ENCODE results near the gene SLAMF1.
A peak's percentile ranks its signal among the peaks of the same experiment; 100 is the strongest.
"Not testable (repeated sequence)": the region's sequence is repeated elsewhere in the genome, so short reads cannot be mapped to it uniquely, and the experiment has no call there.

The SLAMF1 gene

DNA sequence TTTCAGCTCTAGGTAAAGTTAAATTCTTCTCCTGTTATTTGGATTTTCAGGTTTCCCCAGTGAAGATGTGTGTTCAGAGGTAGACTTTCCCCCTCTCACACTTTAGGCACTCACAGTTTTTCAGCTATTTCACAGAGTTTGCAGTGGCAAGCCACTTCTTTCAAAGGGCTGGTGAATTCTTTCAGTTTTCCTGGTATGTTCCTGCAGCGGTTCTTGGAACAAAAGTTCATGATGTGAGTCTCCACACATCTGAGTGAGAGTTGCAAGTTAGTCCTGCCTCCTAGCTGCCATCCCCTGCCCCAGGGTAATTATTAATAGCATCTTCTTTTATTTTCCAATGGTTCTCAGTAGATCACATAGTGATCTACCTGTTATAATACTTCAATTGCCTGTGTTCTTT lies 40.2 kb downstream of the SLAMF1 start:
- Mint-ChIP-seq H3K27ac (peak overlapping the region; percentile 91), H3K27me3 (no peaks in the 10 kb centered on the region), H3K4me1 (peaks cover 56 to 64% of the 10 kb centered on the region in 2 donors), H3K36me3 (peaks cover 52 to 77% of the 10 kb centered on the region in 2 donors), H3K9me3 (peaks cover 11 to 12% of the 10 kb centered on the region in 2 donors), H3K4me3 (peak overlapping the region; percentile 40 to 44)
- DNase-seq (no peak), ATAC-seq (replicated peaks) (no peak)

DNA sequence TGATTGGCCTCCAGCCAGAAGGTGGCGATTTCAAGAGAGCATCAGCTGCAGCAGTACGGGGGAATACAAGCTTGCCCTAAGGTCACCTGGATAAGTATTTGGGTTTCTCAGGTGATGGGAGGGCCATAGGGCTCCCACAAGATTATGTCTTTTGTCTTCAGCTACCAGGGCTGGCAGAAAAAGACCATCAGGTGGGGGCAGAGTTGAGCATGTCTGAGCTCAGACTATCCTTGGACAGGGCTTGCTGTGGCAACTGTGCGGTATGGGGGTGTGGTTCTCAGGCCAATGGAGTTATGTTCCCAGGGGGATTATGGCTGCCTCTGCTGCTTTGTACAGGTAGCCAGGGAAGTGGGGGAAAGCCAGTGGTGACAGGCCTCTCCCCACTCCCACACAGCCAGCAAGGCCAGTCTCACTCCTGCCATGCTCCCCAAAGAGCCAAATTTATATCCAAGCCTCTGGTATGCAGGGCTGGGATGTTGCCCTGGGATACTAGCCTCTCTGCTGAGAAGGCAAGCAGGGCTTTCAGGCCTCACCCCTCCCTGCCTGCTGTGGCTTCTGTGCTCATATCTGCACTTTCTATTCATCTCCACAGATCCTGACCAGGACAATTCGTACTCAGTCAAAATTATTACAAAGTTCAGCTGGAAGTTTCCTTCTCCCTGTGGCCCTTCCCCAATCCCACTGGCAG lies 40.9 kb downstream of the SLAMF1 start:
- Mint-ChIP-seq H3K27ac (peak overlapping the region; percentile 91), H3K4me3 (peak overlapping the region; percentile 44 to 53), H3K36me3 (peaks cover 48 to 76% of the 10 kb centered on the region in 2 donors), H3K27me3 (no peaks in the 10 kb centered on the region), H3K4me1 (peaks cover 52 to 57% of the 10 kb centered on the region in 2 donors), H3K9me3 (peaks cover 16 to 17% of the 10 kb centered on the region in 2 donors)
- DNase-seq (no peak), ATAC-seq (replicated peaks) (no peak)

DNA sequence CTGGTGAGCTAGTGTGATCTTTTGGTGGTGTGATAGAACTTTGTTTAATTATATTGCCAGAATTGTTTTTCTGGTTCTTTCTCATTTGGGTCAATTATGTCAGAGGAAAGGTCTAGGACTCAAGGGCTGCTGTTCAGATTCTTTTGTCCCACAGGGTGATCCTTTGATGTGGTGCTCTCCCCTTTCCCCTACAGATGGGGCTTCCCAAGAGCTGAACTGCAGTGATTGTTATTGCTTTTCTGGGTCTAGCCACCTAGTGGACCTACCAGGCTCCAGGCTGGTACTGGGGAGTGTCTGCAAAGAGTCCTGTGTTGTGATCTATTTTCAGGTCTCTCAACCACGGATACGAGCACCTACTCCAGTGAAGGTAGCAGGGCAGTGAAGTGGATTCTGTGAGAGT lies 41.6 kb downstream of the SLAMF1 start:
- Mint-ChIP-seq H3K4me1 (peaks cover 45 to 49% of the 10 kb centered on the region in 2 donors), H3K4me3 (peak overlapping the region in 1 of 2 donors; percentile 53), H3K27me3 (no peaks in the 10 kb centered on the region), H3K27ac (peak overlapping the region; percentile 91), H3K36me3 (peaks cover 41 to 72% of the 10 kb centered on the region in 2 donors), H3K9me3 (peaks cover 17 to 20% of the 10 kb centered on the region in 2 donors)
- ATAC-seq (replicated peaks), result no peak
- DNase-seq, result no peak

GRCh38 chr1:160597705-160598104 lies 49.1 kb downstream of the SLAMF1 start:
- Mint-ChIP-seq H3K36me3 (peaks cover 9 to 22% of the 10 kb centered on the region in 2 donors), H3K27ac (no peak overlapping the region), H3K4me3 (no peak overlapping the region), H3K27me3 (no peaks in the 10 kb centered on the region), H3K9me3 (peaks cover 14 to 16% of the 10 kb centered on the region in 2 donors), H3K4me1 (peaks cover 0 to 3% of the 10 kb centered on the region in 2 donors)
- ATAC-seq (replicated peaks) (no peak), DNase-seq (no peak)

GRCh38 chr1:160597051-160597450 lies 49.8 kb downstream of the SLAMF1 start:
- H3K27me3 Mint-ChIP-seq, result no peaks in the 10 kb centered on the region
- no peak overlapping the region for H3K4me3 Mint-ChIP-seq
- ATAC-seq (replicated peaks) (no peak), DNase-seq (no peak)
- H3K27ac Mint-ChIP-seq, result no peak overlapping the region
- H3K36me3 Mint-ChIP-seq, result peaks cover 9 to 19% of the 10 kb centered on the region in 2 donors
- H3K4me1 Mint-ChIP-seq, result peaks cover 0 to 3% of the 10 kb centered on the region in 2 donors
- peaks cover 14 to 16% of the 10 kb centered on the region in 2 donors for H3K9me3 Mint-ChIP-seq

DNA sequence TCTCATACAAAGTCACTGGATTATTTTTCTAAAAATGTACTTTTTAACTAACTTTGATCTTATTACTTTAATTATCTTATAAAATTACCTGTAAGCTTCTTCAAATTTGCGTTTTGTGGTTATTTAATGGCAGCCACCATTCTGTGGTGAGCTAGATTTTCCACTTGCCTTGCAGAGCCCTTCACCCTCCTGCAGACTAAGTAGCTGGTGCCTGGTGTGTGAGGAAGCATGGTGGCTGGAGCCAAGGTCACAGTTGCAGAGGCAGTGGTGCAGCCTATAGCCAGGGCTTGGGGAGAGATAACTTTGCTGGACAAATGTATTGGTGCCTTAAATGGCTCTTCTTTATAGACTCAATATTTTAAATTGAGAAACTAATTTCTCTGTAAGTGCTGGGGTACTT lies 56.4 kb downstream of the SLAMF1 start:
- H3K27ac Mint-ChIP-seq, result no peak overlapping the region
- H3K4me1 Mint-ChIP-seq, result peaks cover 14 to 16% of the 10 kb centered on the region in 2 donors
- H3K4me3 Mint-ChIP-seq, result no peak overlapping the region
- peaks cover 7% of the 10 kb centered on the region in 2 donors for H3K9me3 Mint-ChIP-seq
- H3K27me3 Mint-ChIP-seq, result no peaks in the 10 kb centered on the region
- ATAC-seq (replicated peaks), result peak in 1 of 2 donors; percentile 51
- DNase-seq, result no peak
- H3K36me3 Mint-ChIP-seq, result peaks cover 5 to 7% of the 10 kb centered on the region in 2 donors

DNA sequence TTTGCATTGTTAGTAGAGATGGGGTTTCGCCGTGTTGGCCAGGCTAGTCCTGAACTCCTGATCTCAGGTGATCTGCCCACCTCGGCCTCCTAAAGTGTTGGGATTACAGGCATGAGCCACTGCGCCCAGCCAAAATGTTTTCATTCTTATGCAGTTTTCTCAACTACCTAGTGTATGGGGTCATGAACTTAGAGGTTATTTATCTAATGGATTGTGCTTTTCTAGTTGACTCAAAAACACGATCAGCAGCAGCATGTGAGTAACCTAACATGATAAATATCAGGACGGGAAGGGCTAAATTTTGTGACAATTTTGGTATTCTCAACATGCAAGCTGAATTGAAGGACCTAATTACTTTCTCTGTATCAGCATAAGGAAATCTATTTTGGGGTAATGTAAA lies 58.4 kb downstream of the SLAMF1 start:
- H3K4me3 Mint-ChIP-seq, result no peak overlapping the region
- peak overlapping the region; percentile 20 for H3K27ac Mint-ChIP-seq
- H3K36me3 Mint-ChIP-seq, result peaks cover under 1 to 2% of the 10 kb centered on the region in 2 donors
- H3K9me3 Mint-ChIP-seq, result peaks cover 0 to 4% of the 10 kb centered on the region in 2 donors
- DNase-seq (no peak), ATAC-seq (replicated peaks) (no peak)
- peaks cover 12 to 23% of the 10 kb centered on the region in 2 donors for H3K4me1 Mint-ChIP-seq
- no peaks in the 10 kb centered on the region for H3K27me3 Mint-ChIP-seq

DNA sequence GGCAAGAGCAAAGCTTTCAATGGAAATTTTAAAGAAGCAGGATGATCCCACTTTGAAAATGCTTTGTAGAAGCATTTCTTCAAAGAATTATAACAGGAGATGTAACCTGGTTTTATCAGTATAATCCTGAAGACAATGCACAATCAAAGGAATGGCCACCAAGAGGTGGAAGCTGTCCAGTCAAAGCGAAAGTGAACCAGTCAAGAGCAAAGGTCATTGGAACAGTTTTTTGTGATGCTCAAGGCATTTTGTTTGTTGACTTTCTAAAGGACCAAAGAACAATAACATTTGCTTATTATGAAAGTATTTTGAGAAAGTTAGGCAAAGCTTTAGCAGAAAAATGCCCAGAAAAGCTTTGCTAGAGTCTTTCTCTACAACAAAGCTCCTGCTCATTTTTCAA lies 62.1 kb downstream of the SLAMF1 start:
- ATAC-seq (replicated peaks), result no peak
- peak overlapping the region; percentile 20 for H3K27ac Mint-ChIP-seq

GRCh38 chr1:160582976-160583375 lies 63.9 kb downstream of the SLAMF1 start:
- H3K27ac Mint-ChIP-seq; H3K4me3 Mint-ChIP-seq; H3K9me3 Mint-ChIP-seq; H3K27me3 Mint-ChIP-seq; DNase-seq; H3K36me3 Mint-ChIP-seq; ATAC-seq (replicated peaks): not testable (repeated sequence)
- peaks cover 11 to 26% of the 10 kb centered on the region in 2 donors for H3K4me1 Mint-ChIP-seq

More for the DNA sequence above, 62.1 kb downstream of the SLAMF1 start:
- Mint-ChIP-seq H3K27me3 (no peaks in the 10 kb centered on the region), H3K9me3 (peaks cover 0 to 4% of the 10 kb centered on the region in 2 donors), H3K4me3 (no peak overlapping the region), H3K36me3 (peaks cover 2 to 4% of the 10 kb centered on the region in 2 donors), H3K4me1 (peaks cover 14 to 33% of the 10 kb centered on the region in 2 donors)
- no peak for DNase-seq

GRCh38 chr1:160581961-160582360 lies 64.9 kb downstream of the SLAMF1 start:
- peaks cover 12 to 13% of the 10 kb centered on the region in 2 donors for H3K36me3 Mint-ChIP-seq
- H3K4me1 Mint-ChIP-seq, result peaks cover 16 to 35% of the 10 kb centered on the region in 2 donors
- no peak for ATAC-seq (replicated peaks)
- no peak overlapping the region for H3K27ac Mint-ChIP-seq
- H3K4me3 Mint-ChIP-seq, result no peak overlapping the region
- no peaks in the 10 kb centered on the region for H3K27me3 Mint-ChIP-seq
- no peak for DNase-seq
- H3K9me3 Mint-ChIP-seq, result peaks cover 0 to 4% of the 10 kb centered on the region in 2 donors

DNA sequence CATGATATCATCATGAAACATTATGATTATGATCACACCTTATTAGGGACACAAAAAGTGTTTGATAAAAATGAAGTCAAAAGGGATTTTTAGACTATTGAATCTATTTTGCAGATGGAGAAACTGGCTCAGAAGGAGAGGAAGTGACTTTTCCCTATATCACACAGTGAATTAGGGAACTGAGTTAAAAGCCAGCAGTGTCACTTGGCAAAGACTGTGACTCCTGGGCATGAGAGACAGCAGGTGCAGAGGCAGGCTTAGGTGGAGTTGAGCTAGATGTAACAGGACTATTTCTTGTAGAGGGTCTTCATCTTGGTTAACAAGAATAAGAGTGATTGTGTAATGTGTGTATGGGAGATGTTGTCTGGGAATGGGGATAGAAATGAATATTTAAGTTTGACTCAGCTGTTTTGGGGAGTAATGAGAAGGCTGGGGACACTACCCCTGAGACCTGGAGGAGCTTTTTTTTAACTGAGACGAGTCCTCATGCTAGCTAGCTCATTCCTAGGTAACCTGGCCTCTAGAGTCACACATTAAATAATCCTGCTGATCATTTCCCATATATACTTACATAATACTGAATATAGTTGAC lies 66.5 kb downstream of the SLAMF1 start:
- no peak for DNase-seq
- H3K4me1 Mint-ChIP-seq, result peaks cover 20 to 51% of the 10 kb centered on the region in 2 donors
- H3K4me3 Mint-ChIP-seq, result no peak overlapping the region
- peaks cover 20 to 24% of the 10 kb centered on the region in 2 donors for H3K36me3 Mint-ChIP-seq
- ATAC-seq (replicated peaks), result peak in 1 of 2 donors; percentile 31
- H3K9me3 Mint-ChIP-seq, result peaks cover 0 to 4% of the 10 kb centered on the region in 2 donors
- H3K27ac Mint-ChIP-seq, result peak overlapping the region; percentile 44
- no peaks in the 10 kb centered on the region for H3K27me3 Mint-ChIP-seq

DNA sequence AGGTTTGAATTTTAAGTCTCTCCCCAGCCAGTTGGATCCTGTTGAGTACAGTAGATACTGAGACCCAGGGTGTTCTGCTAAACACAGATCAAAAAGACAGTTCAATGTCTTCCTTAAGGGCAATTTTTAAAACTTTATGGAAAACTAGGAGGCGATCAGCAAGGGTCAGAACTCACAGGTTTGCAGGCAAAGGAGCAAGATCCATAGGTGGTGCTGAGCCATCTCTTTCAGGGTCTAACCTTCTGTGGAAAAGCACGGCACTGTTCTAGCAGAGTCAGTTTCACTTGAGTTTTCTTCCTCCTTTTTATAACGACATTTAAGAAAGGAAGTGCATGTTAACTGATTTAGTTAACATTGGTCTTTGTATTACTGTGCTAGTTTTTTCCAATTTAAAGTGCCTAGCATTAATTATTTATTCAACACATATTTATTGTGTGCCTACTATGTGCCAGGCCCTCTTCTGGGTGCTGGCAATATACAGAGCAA lies 67.6 kb downstream of the SLAMF1 start, which contains the start of gene CD84:
Gene CD84 (minus strand): TSS at position 281 of the 486 bp plus-strand sequence. CDS start 59 bp downstream, at position 222.
- peaks cover 30 to 57% of the 10 kb centered on the region in 2 donors for H3K4me1 Mint-ChIP-seq
- peaks cover 26 to 34% of the 10 kb centered on the region in 2 donors for H3K36me3 Mint-ChIP-seq
- H3K27me3 Mint-ChIP-seq, result no peaks in the 10 kb centered on the region
- peak within 1 kb of the TSS; percentile 73 to 90 for H3K4me3 Mint-ChIP-seq
- peaks cover 0 to 4% of the 10 kb centered on the region in 2 donors for H3K9me3 Mint-ChIP-seq
- H3K27ac Mint-ChIP-seq, result peak within 1 kb of the TSS; percentile 93
- ATAC-seq (replicated peaks) (peak; percentile 54 to 67), DNase-seq (no peak)

DNA sequence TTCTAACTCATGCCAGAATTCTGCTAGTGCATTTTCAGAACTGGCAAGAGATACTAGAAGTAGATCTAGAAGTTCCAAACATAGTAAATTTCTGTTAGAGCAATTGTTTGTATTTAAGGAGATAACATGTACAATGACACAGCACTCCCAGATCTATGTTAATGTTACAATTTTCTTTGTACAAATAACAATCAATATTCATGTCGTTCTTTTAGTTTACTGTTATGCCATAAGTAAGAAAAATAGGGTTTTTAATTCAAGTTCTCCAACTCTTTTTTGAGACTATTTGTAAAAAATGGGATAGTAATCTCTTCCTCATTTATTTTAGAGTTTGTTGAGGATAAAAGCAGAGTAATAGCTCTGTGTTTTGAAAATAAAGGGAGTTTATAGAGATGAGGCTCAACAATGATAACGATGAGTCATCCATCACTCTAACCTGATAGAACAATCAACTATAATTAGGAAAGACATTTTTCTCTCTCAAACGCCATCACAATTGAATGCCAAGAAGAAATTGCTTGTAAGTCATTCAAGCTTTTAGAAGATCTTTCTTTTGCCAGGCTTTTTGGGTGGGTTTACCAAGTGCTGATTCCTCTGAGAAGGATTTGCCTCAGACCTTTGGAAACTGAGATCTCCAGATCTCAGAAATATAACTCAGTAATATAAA lies 68.2 kb downstream of the SLAMF1 start:
- Mint-ChIP-seq H3K9me3 (peaks cover 0 to 4% of the 10 kb centered on the region in 2 donors), H3K36me3 (peaks cover 26 to 36% of the 10 kb centered on the region in 2 donors), H3K27me3 (no peaks in the 10 kb centered on the region), H3K4me3 (peak overlapping the region; percentile 73 to 90), H3K4me1 (peaks cover 31 to 61% of the 10 kb centered on the region in 2 donors), H3K27ac (peak overlapping the region; percentile 93)
- ATAC-seq (replicated peaks) (no peak), DNase-seq (no peak)

DNA sequence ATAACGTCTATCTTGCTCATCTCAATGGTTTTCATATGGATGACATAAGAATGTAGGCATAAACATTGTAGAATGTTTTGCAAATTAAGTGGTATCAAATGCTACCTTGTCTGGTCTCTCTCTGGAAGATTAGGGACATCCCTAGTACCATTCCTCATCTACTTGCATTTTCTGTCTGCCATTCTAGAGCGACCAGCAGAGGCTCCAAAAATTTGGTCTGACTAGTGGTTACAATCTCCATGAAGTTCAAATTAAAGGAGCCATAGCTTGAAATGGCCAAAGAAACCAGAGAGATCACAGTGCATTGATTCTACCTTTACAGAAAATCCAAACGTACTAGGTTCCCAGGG lies 68.7 kb downstream of the SLAMF1 start:
- peak overlapping the region; percentile 93 for H3K27ac Mint-ChIP-seq
- no peaks in the 10 kb centered on the region for H3K27me3 Mint-ChIP-seq
- peaks cover 31 to 38% of the 10 kb centered on the region in 2 donors for H3K36me3 Mint-ChIP-seq
- peaks cover 0 to 2% of the 10 kb centered on the region in 2 donors for H3K9me3 Mint-ChIP-seq
- DNase-seq (no peak), ATAC-seq (replicated peaks) (no peak)
- H3K4me1 Mint-ChIP-seq, result peaks cover 36 to 66% of the 10 kb centered on the region in 2 donors
- peak overlapping the region; percentile 73 to 90 for H3K4me3 Mint-ChIP-seq

All from stimulated activated naive B cell treated with anti-CD40 and anti-IgM and Interleukin-4, amounts not matched to agents 10 μg/mL and 1 μg/mL and 100 μg/mL, for 72 hours (primary cell).